Chondrocyte (in vitro differentiated cells): ENCODE results near the gene RBM26. TPM values are rescaled to one million over a fixed set of nuclear protein-coding genes. Genes with fewer than 3 reads are reported as not detected.

Experiments
- DNase-seq: peaks from one replicate; pipeline ENCODE4 v3.0.0; 2021; ENCODE audit warnings: mixed read lengths, low spot score
- H3K27ac Mint-ChIP-seq: one replicate; pipeline ENCODE4 v1.8.0; 2021; ENCODE audit warnings: mild to moderate bottlenecking, moderate library complexity, mixed read lengths; ENCODE audit not compliant: unreplicated experiment
- H3K27me3 Mint-ChIP-seq: 2 replicates; pipeline ENCODE4 v1.8.0; 2021; ENCODE audit warnings: low read depth, mixed read lengths
- H3K36me3 Mint-ChIP-seq: 2 replicates; pipeline ENCODE4 v1.8.0; 2021; ENCODE audit warnings: low read depth, mixed read lengths
- H3K4me1 Mint-ChIP-seq: 2 replicates; pipeline ENCODE4 v1.8.0; 2021; ENCODE audit warnings: low read depth, mild to moderate bottlenecking, mixed read lengths
- H3K4me3 Mint-ChIP-seq: one replicate; pipeline ENCODE4 v1.8.0; 2021; ENCODE audit warnings: mild to moderate bottlenecking, moderate library complexity, mixed read lengths; ENCODE audit not compliant: unreplicated experiment
- H3K9me3 Mint-ChIP-seq: 2 replicates; pipeline ENCODE4 v1.8.0; 2021; ENCODE audit warnings: low read depth, mixed read lengths
- total RNA-seq: library from RNA; stranded (reverse); gene quantifications from 3 replicates; pipeline ENCODE4 v1.2.1, GENCODE V29; 2021
- TF ChIP-seq, protein P1 (sequence below): fragments of 200-600 bp; sonication (generic); IDR thresholded peaks from 2 replicates; pipeline ENCODE4 v1.5.0; 2021; ENCODE audit warnings: antibody characterized with exemption, mild to moderate bottlenecking, moderate library complexity

The RBM26 gene
- total RNA-seq, 1 donor from 2014 or later = 29.1 TPM

DNA sequence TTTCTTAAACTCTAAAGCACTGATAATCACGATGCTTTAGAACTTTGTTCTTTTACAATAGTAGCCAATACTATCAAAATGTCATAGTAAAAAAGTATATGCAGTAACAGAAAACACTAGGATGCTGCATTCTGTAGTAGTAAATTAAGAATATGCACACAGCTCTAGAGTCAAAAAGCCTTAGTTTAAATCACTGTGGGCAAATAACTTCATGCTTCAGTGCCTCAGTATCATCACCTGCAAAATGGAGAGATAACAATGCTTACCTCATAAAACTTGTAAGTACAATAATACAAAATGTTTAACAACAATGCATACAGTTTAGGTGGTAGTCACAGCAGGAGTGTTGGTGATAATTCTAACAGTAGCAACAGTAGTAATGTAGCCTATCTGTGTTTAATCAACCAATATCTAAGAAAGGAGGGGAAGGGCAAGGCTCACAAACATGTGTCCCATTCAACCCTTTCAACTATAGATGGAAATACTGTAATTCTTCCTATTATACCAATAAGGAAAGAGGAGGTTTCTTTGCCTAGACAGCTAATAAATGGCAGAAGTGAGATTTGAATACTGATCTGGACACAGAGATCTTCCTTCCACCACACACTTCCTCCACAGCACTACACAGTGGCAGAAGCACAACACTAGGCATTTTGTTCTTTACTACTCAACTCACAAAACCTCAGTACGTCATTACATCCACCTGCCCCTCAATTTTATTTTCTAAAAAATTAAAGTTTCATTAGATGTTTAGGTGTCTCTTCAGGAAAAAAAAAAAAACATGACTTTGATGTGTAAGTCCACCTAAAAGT, 4.6 kb downstream of the RBM26 start:
- Mint-ChIP-seq H3K9me3 (peaks cover 1% of the 10 kb centered on the region), H3K27ac (no peak overlapping the region), H3K36me3 (peaks cover 4% of the 10 kb centered on the region), H3K4me1 (peaks cover 17% of the 10 kb centered on the region), H3K27me3 (no peaks in the 10 kb centered on the region), H3K4me3 (no peak overlapping the region)
- TF ChIP-seq, protein P1, sequence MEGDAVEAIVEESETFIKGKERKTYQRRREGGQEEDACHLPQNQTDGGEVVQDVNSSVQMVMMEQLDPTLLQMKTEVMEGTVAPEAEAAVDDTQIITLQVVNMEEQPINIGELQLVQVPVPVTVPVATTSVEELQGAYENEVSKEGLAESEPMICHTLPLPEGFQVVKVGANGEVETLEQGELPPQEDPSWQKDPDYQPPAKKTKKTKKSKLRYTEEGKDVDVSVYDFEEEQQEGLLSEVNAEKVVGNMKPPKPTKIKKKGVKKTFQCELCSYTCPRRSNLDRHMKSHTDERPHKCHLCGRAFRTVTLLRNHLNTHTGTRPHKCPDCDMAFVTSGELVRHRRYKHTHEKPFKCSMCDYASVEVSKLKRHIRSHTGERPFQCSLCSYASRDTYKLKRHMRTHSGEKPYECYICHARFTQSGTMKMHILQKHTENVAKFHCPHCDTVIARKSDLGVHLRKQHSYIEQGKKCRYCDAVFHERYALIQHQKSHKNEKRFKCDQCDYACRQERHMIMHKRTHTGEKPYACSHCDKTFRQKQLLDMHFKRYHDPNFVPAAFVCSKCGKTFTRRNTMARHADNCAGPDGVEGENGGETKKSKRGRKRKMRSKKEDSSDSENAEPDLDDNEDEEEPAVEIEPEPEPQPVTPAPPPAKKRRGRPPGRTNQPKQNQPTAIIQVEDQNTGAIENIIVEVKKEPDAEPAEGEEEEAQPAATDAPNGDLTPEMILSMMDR = no peak
- no peak for DNase-seq

DNA sequence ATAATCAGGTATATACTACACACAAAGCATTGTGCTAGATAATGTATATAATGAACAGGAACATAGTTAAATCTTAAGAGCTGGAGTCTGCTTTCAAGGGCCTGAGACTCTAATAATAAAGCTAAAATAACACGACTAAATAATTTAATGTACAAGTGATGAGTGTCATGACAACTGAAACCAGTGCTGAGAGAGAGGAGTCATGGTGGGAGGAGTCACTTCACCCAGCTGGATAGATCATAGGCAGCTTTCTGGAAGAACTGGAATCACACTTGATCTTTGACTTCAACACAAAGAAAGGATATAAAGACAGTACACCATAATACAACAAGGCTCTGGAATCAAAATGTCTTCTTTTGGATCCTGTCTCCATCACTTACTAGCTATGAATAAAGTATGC, 7.1 kb downstream of the RBM26 start:
- H3K27ac Mint-ChIP-seq = peak overlapping the region; percentile 65
- peaks cover 17% of the 10 kb centered on the region for H3K36me3 Mint-ChIP-seq
- peaks cover 13% of the 10 kb centered on the region for H3K9me3 Mint-ChIP-seq
- TF ChIP-seq, protein P1 = no peak
- H3K27me3 Mint-ChIP-seq = no peaks in the 10 kb centered on the region
- DNase-seq = no peak
- H3K4me1 Mint-ChIP-seq = peaks cover 25% of the 10 kb centered on the region
- H3K4me3 Mint-ChIP-seq = no peak overlapping the region

DNA sequence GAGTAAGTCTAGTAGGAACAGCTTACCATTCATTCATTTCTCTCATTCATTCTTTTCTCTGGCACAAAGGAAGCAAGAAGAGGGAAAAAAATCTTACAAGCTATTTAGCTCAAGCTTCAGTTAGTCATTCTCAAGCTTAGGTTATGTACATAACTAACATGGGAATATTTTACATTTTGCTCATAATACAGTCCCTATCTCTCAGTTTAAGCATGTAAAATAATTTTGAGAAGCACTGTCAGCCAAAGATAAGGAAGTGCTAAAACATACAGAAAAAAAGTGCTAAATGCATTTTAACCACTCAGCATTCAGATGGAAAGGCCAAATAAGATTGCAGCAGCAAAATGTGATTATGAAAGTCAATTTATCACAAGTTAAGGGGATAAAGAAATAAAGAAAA, 7.9 kb downstream of the RBM26 start:
- TF ChIP-seq, protein P1 = no peak
- H3K4me1 Mint-ChIP-seq = peaks cover 33% of the 10 kb centered on the region
- no peak for DNase-seq
- peak overlapping the region; percentile 10 for H3K27ac Mint-ChIP-seq
- H3K4me3 Mint-ChIP-seq = no peak overlapping the region
- H3K9me3 Mint-ChIP-seq = peaks cover 13% of the 10 kb centered on the region
- H3K27me3 Mint-ChIP-seq = no peaks in the 10 kb centered on the region
- H3K36me3 Mint-ChIP-seq = peaks cover 17% of the 10 kb centered on the region

GRCh38 chr13:79395881-79396280, 10.2 kb downstream of the RBM26 start:
- no peak overlapping the region for H3K4me3 Mint-ChIP-seq
- H3K36me3 Mint-ChIP-seq = peaks cover 15% of the 10 kb centered on the region
- H3K27ac Mint-ChIP-seq = peak overlapping the region; percentile 10
- TF ChIP-seq, protein P1 = no peak
- no peaks in the 10 kb centered on the region for H3K27me3 Mint-ChIP-seq
- H3K9me3 Mint-ChIP-seq = peaks cover 13% of the 10 kb centered on the region
- peaks cover 36% of the 10 kb centered on the region for H3K4me1 Mint-ChIP-seq
- no peak for DNase-seq

DNA sequence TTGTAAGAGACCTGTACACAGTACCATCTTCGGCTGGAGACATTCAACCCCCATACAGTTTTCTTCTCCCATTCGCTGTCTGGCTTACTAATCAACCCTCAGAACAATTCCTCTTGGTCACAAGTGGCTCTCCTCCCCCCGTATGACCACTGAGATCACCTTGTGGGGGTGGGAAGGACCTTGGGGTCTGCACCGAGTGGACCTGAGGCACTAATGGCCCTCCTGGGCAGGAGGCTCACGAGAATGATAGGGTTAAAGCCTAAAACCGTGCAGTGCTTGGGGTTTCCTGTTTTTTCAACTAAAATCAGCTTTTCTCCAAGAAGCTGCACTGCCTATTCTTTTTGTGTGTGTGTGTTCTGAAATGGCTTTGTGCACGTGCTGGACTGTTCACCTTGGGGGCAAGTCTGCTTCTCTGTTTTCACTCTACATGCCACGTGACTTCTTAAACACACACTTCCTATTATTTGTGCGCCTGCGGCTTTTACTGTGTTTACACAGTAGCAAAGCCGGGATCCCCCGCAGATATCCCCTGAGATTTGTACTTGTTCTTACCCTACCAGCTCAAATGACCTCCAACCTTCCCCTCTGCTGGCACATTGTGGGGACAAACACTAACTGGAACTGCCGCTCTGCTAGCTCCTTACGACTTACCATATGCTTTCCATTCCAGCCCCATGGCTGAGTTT, 12.3 kb downstream of the RBM26 start:
- peaks cover 32% of the 10 kb centered on the region for H3K4me1 Mint-ChIP-seq
- DNase-seq = no peak
- peak overlapping the region; percentile 22 for H3K4me3 Mint-ChIP-seq
- peaks cover 13% of the 10 kb centered on the region for H3K9me3 Mint-ChIP-seq
- no peaks in the 10 kb centered on the region for H3K27me3 Mint-ChIP-seq
- peak overlapping the region; percentile 46 for H3K27ac Mint-ChIP-seq
- H3K36me3 Mint-ChIP-seq = peaks cover 15% of the 10 kb centered on the region
- TF ChIP-seq, protein P1 = no peak
